Breast epithelium (tissue), 4 donors: ENCODE measurements around the gene TMEM186. TPM values are rescaled to one million over a fixed set of nuclear protein-coding genes. Genes with fewer than 3 reads are reported as not detected.
"Not testable (repeated sequence)": the region's sequence is repeated elsewhere in the genome, so short reads cannot be mapped to it uniquely, and the experiment has no call there.

Experiments used
- DNase-seq, 2 donors: peaks; one replicate each; pipeline ENCODE4 v3.0.0-alpha.2; 2019; ENCODE audit warnings: low spot score in 2 of 2
- H3K27ac ChIP-seq, 2 donors: fragments of 200-600 bp; sonication (generic) in 1 of 2; one replicate each; pipeline ENCODE4 v1.5.1; 2016 to 2019; ENCODE audit warnings: mild to moderate bottlenecking in 1 of 2
- H3K27me3 ChIP-seq, 2 donors: fragments of 200-600 bp; sonication (generic) in 1 of 2; one replicate each; pipeline versions ENCODE4 v1.5.1 to v1.6.0; 2017 to 2019; ENCODE audit warnings: control low read depth in 1 of 2, mild to moderate bottlenecking in 1 of 2
- H3K36me3 ChIP-seq: fragments of 200-600 bp; one replicate; pipeline ENCODE4 v1.5.1; 2019
- H3K4me1 ChIP-seq, 2 donors: fragments of 200-600 bp; sonication (generic); one replicate each; pipeline ENCODE4 v1.5.1; 2016 to 2019; ENCODE audit warnings: control low read depth in 1 of 2
- H3K4me3 ChIP-seq, 3 donors: fragments of 200-600 bp; sonication (generic); 1 replicate in 2 of 3; 2 replicates in 1 of 3; pipeline ENCODE4 v1.5.1; 2016 to 2019; ENCODE audit warnings: mild to moderate bottlenecking in 3 of 3, moderate library complexity in 2 of 3
- H3K9me3 ChIP-seq, 2 donors: fragments of 200-600 bp; sonication (generic) in 1 of 2; one replicate each; pipeline ENCODE4 v1.5.1; 2016 to 2019; ENCODE audit warnings: control low read depth in 1 of 2
- CTCF ChIP-seq, 3 donors: fragments of 450-650 bp; IDR thresholded peaks; one replicate each; pipeline ENCODE4 v1.5.1; 2016 to 2017; ENCODE audit warnings: antibody characterized with exemption in 3 of 3, mild to moderate bottlenecking in 3 of 3, moderate library complexity in 3 of 3
- POLR2A ChIP-seq: fragments of 450-650 bp; IDR thresholded peaks from one replicate; pipeline ENCODE4 v1.6.1; 2016; ENCODE audit warnings: antibody characterized with exemption, mild to moderate bottlenecking, moderate library complexity
- POLR2AphosphoS5 ChIP-seq, 3 donors: sonication (generic); formaldehyde crosslinking; IDR thresholded peaks; one replicate each; pipeline ENCODE4 v1.6.1; 2017; ENCODE audit warnings: antibody characterized with exemption in 3 of 3
- intact Hi-C: fragments of 100-400 bp; cut with DNase I; formaldehyde crosslinking; loops from one replicate; pipeline ENCODE4 v1.15.1; 2023; ENCODE audit warnings: low total_unique reads
- total RNA-seq, 3 donors: library from RNA; depleted of rRNA; stranded (reverse); fragments of >200 nt; gene quantifications; one replicate each; pipeline ENCODE4 v1.1.0, GENCODE V29; 2016

The TMEM186 gene
- total RNA-seq, 3 donors from 2014 or later: 7.2 to 9.4 (median 7.5) TPM

- H3K4me3 ChIP-seq: no peak overlapping the region
- H3K4me1 ChIP-seq: no peaks in the 10 kb centered on the region
- intact Hi-C loops: no loop called here
- TF ChIP-seq CTCF (IDR thresholded peaks at IDR 0.05) (no peak), POLR2A (no peak), POLR2AphosphoS5 (IDR thresholded peaks at IDR 0.05) (no peak)
- H3K9me3 ChIP-seq: no peaks in the 10 kb centered on the region
- H3K27me3 ChIP-seq: no peaks in the 10 kb centered on the region
- no peak overlapping the region for H3K27ac ChIP-seq
- H3K36me3 ChIP-seq: no peaks in the 10 kb centered on the region
- DNase-seq: no peak
Measured at GRCh38 chr16:8806272-8806983, 9.0 kb upstream of the TMEM186 start.

- DNase-seq: no peak
- no peaks in the 10 kb centered on the region for H3K9me3 ChIP-seq
- no peaks in the 10 kb centered on the region for H3K36me3 ChIP-seq
- TF ChIP-seq CTCF (IDR thresholded peaks at IDR 0.05): no peak
- TF ChIP-seq POLR2A: no peak
- TF ChIP-seq POLR2AphosphoS5 (IDR thresholded peaks at IDR 0.05): no peak
- intact Hi-C loops: no loop called here
- H3K27ac ChIP-seq: no peak overlapping the region
- no peaks in the 10 kb centered on the region for H3K4me1 ChIP-seq
- no peak overlapping the region for H3K4me3 ChIP-seq
- no peaks in the 10 kb centered on the region for H3K27me3 ChIP-seq
Measured at GRCh38 chr16:8804313-8804712, 6.9 kb upstream of the TMEM186 start.

- H3K9me3 ChIP-seq, H3K27me3 ChIP-seq, H3K27ac ChIP-seq, H3K36me3 ChIP-seq, H3K4me1 ChIP-seq, DNase-seq, H3K4me3 ChIP-seq, intact Hi-C loops: not testable (repeated sequence)
Measured at GRCh38 chr16:8803733-8804132, 6.3 kb upstream of the TMEM186 start.

GRCh38 chr16:8801701-8802100, 4.3 kb upstream of the TMEM186 start:
- DNase-seq: no peak
- TF ChIP-seq CTCF (IDR thresholded peaks at IDR 0.05): no peak
- H3K4me3 ChIP-seq: no peak overlapping the region
- H3K9me3 ChIP-seq: no peaks in the 10 kb centered on the region
- H3K27me3 ChIP-seq: no peaks in the 10 kb centered on the region
- H3K27ac ChIP-seq: no peak overlapping the region
- peaks cover 0 to 10% of the 10 kb centered on the region in 2 donors for H3K4me1 ChIP-seq
- intact Hi-C loops: no loop called here
- no peaks in the 10 kb centered on the region for H3K36me3 ChIP-seq

- H3K36me3 ChIP-seq: no peaks in the 10 kb centered on the region
- intact Hi-C loops: loop anchor here (10.0 kb wide), 1 partner anchor 124 kb away; the partner anchor contains the start of gene ABAT
- TF ChIP-seq POLR2AphosphoS5 (IDR thresholded peaks at IDR 0.05): no peak
- no peak for TF ChIP-seq POLR2A
- no peak for TF ChIP-seq CTCF (IDR thresholded peaks at IDR 0.05)
- DNase-seq: no peak
- H3K27me3 ChIP-seq: no peaks in the 10 kb centered on the region
- H3K4me3 ChIP-seq: peak overlapping the region; percentile 76 to 99 (median 88)
- H3K4me1 ChIP-seq: peaks cover 0 to 14% of the 10 kb centered on the region in 2 donors
- H3K9me3 ChIP-seq: no peaks in the 10 kb centered on the region
- peak overlapping the region; percentile 78 to 87 for H3K27ac ChIP-seq
Measured at GRCh38 chr16:8798535-8799157, 1.2 kb upstream of the TMEM186 start.
